HepG2 (cell line): ENCODE data around the gene QPCT. TPM values are rescaled to one million over a fixed set of nuclear protein-coding genes. Genes with fewer than 3 reads are reported as not detected.

Experiments
- ATAC-seq: fragments of 200-7000 bp; cut with Tn5 transposase; 3 replicates; pipeline ENCODE4 v1.9.1; 2020; ENCODE audit warnings: mild to moderate bottlenecking, moderate library complexity
- BruUV-seq: library from RNA; stranded (reverse); fragments of 400-500 nt; replicated peaks from 2 replicates; lab custom pipeline; 2021; lab: Mats Ljungman, UMichigan
- CTCF ChIA-PET: fragments of 300-600 bp; formaldehyde crosslinking; extraction: SDS; loops from one replicate; lab custom pipeline; 2021; ENCODE audit warnings: low total read pairs, inconsistent platforms, low intra/inter-chr PET ratio; lab: Yijun Ruan, JAX
- POLR2A ChIA-PET: fragments of 350-600 bp; sonication (Branson Sonifier 250); formaldehyde crosslinking; loops from one replicate; lab custom pipeline; 2020; ENCODE audit warnings: antibody characterized with exemption, inconsistent platforms; lab: Yijun Ruan, JAX
- DNase-seq: peaks from one replicate; pipeline ENCODE4 v3.0.0-alpha.2; 2015; ENCODE audit warnings: low spot score
- FAIRE-seq: peaks from 3 replicates; lab custom pipeline; 2011; peaks lifted over from hg19 to GRCh38; lab: Jason Lieb, UNC
- H2AFZ ChIP-seq: one replicate; pipeline ENCODE4 v1.6.1; 2011; ENCODE audit warnings: low read length, inconsistent platforms
- H3K27ac ChIP-seq: fragments of 300-600 bp; 3 replicates; pipeline ENCODE4 v1.8.0; 2011; ENCODE audit warnings: mixed run types, mild to moderate bottlenecking, mixed read lengths, low read length, inconsistent platforms; ENCODE audit not compliant: insufficient read depth; ENCODE audit errors: extremely low read length
- H3K27me3 ChIP-seq, 2 experiments: fragments of 200-600 bp in 1 of 2; 2 replicates in 1 of 2; 3 replicates in 1 of 2; pipeline versions ENCODE4 v1.6.0 to v1.8.0; 2011; ENCODE audit warnings: low read length in 2 of 2, mild to moderate bottlenecking in 2 of 2, moderate library complexity in 2 of 2, inconsistent platforms in 1 of 2; ENCODE audit not compliant: insufficient read depth in 2 of 2, control insufficient read depth in 1 of 2
- H3K36me3 ChIP-seq, 2 experiments: fragments of 200-600 bp in 1 of 2; replicated peaks in 1 of 2; 2 replicates in 1 of 2; 3 replicates in 1 of 2; pipeline versions ENCODE4 v1.5.1 to v1.8.0; 2011; ENCODE audit warnings: low read length in 2 of 2, inconsistent platforms in 1 of 2; ENCODE audit not compliant: insufficient read depth in 2 of 2, control insufficient read depth in 1 of 2
- H3K4me1 ChIP-seq: 2 replicates; pipeline ENCODE4 v1.5.1; 2012; ENCODE audit warnings: low read length, inconsistent platforms; ENCODE audit not compliant: insufficient read depth
- H3K4me2 ChIP-seq: 2 replicates; pipeline ENCODE4 v1.6.0; 2011; ENCODE audit warnings: low read depth, low read length, inconsistent platforms
- H3K4me3 ChIP-seq, 3 experiments: fragments of 200-600 bp in 1 of 3; sonication (generic), shearing (Covaris generic) in 1 of 3; replicated peaks in 1 of 3; 2 replicates each; pipeline ENCODE4 v1.5.1; 2011 to 2016; ENCODE audit warnings: low read length in 3 of 3, inconsistent platforms in 2 of 3, low read depth in 2 of 3, mild to moderate bottlenecking in 2 of 3, control low read depth in 1 of 3, mixed read lengths in 1 of 3; ENCODE audit not compliant: insufficient read depth in 1 of 3
- H3K79me2 ChIP-seq: one replicate; pipeline ENCODE4 v1.6.1; 2011; ENCODE audit warnings: low read length, inconsistent platforms; ENCODE audit not compliant: insufficient read depth
- H3K9ac ChIP-seq: 2 replicates; pipeline ENCODE4 v1.6.0; 2011; ENCODE audit warnings: mild to moderate bottlenecking, low read depth, low read length, inconsistent platforms; ENCODE audit not compliant: insufficient read depth
- H3K9me3 ChIP-seq: 2 replicates; pipeline ENCODE4 v1.5.1; 2012; ENCODE audit warnings: mild to moderate bottlenecking, low read length
- H4K20me1 ChIP-seq: 2 replicates; pipeline ENCODE4 v1.6.0; 2011; ENCODE audit warnings: inconsistent platforms, mild to moderate bottlenecking, low read length, moderate library complexity; ENCODE audit not compliant: insufficient read depth
- AGO1 ChIP-seq: fragments of 200-400 bp; formaldehyde crosslinking; IDR thresholded peaks from 2 replicates; pipeline ENCODE4 v1.6.1; 2017; ENCODE audit warnings: mild to moderate bottlenecking, low read depth, low read length, moderate library complexity; ENCODE audit not compliant: poor library complexity, severe bottlenecking
- CEBPG ChIP-seq: IDR thresholded peaks from 2 replicates; pipeline ENCODE4 v1.6.1; 2016
- KLF16 ChIP-seq, 2 experiments: sonication (generic) in 1 of 2; formaldehyde crosslinking in 1 of 2; IDR thresholded peaks; 2 replicates each; pipeline versions ENCODE4 v1.6.1 to v1.8.0; 2016 to 2023; ENCODE audit warnings: missing genetic modification reagents in 2 of 2, missing compliant biosample characterization in 1 of 2
- MAFF ChIP-seq: IDR thresholded peaks from 2 replicates; pipeline ENCODE4 v1.6.1; 2011; ENCODE audit warnings: low read depth, low read length, improper control_type of control experiment
- MAFK ChIP-seq, 2 experiments: IDR thresholded peaks in 1 of 2; conservative IDR thresholded peaks in 1 of 2; 2 replicates each; pipeline ENCODE4 v1.6.1; 2011; ENCODE audit warnings: improper control_type of control experiment in 2 of 2, low read length in 2 of 2
- NFE2L1 ChIP-seq: sonication (generic); formaldehyde crosslinking; IDR thresholded peaks from 2 replicates; pipeline ENCODE4 v1.4.0; 2020; ENCODE audit warnings: missing genetic modification reagents, mild to moderate bottlenecking, borderline replicate concordance
- NR1H2 ChIP-seq: sonication (generic); formaldehyde crosslinking; IDR thresholded peaks from 2 replicates; pipeline ENCODE4 v1.8.1; 2022; ENCODE audit warnings: low read depth, missing genetic modification reagents, borderline replicate concordance
- POLR2G ChIP-seq: fragments of 200-400 bp; formaldehyde crosslinking; IDR thresholded peaks from 2 replicates; pipeline ENCODE4 v1.6.1; 2018; ENCODE audit warnings: mild to moderate bottlenecking, low read depth, low read length, moderate library complexity
- ZNF274 ChIP-seq: sonication (generic); formaldehyde crosslinking; IDR thresholded peaks from 2 replicates; pipeline ENCODE4 v1.5.1; 2020; ENCODE audit warnings: mild to moderate bottlenecking, missing genetic modification reagents
- ZNF740 ChIP-seq: sonication (generic); formaldehyde crosslinking; IDR thresholded peaks from 2 replicates; pipeline ENCODE4 v1.4.0; 2020; ENCODE audit warnings: missing genetic modification reagents
- ZSCAN20 ChIP-seq: sonication (generic); formaldehyde crosslinking; IDR thresholded peaks from 2 replicates; pipeline ENCODE4 v1.4.0; 2020; ENCODE audit warnings: missing genetic modification reagents, mild to moderate bottlenecking, borderline replicate concordance
- WGBS: methylation state at CpG from one replicate; pipeline ENCODE4 v1.1.6; 2017; ENCODE audit warnings: low lambda C conversion rate; 5-methylcytosine and 5-hydroxymethylcytosine counted together
- in situ Hi-C: cut with HindIII; loops from 2 replicates; pipeline ENCODE4 v1.10.0; 2017; ENCODE audit warnings: low pct_unique_long_range_greater_than_20kb; ENCODE audit not compliant: extremely low pct_ligation_motif_present
- intact Hi-C: fragments of 100-400 bp; cut with micrococcal nuclease; formaldehyde crosslinking; loops from one replicate; pipeline ENCODE4 v1.10.0; 2022; ENCODE audit not compliant: unreplicated experiment
- polyA plus RNA-seq, 8 experiments: library from polyadenylated mRNA; depleted of rRNA in 3 of 8; stranded (reverse) in 7 of 8; unstranded in 1 of 8; fragments of >200 nt; fragmentation: Illumina TruSeq in 4 of 8; extraction: Trizol in 4 of 8; gene quantifications; 2 replicates each; pipeline versions ENCODE4 v1.2.1 to v1.2.3, GENCODE V29; 2011 to 2016; ENCODE audit warnings: low read depth in 4 of 8, missing spikeins in 1 of 8, mixed read lengths in 1 of 8; ENCODE audit not compliant: insufficient read depth in 1 of 8
- total RNA-seq, 5 experiments: library from RNA; depleted of rRNA; stranded (reverse); fragments of >200 nt; fragmentation: Illumina TruSeq; extraction: Trizol; gene quantifications; 2 replicates each; pipeline ENCODE4 v1.2.3, GENCODE V29; 2016; ENCODE audit warnings: low read depth in 1 of 5
- TF ChIP-seq, protein P1 (sequence below): sonication (generic); formaldehyde crosslinking; IDR thresholded peaks from 2 replicates; pipeline ENCODE4 v1.4.0; 2020; ENCODE audit warnings: mild to moderate bottlenecking, missing genetic modification reagents, borderline replicate concordance
- TF ChIP-seq, protein P2 (sequence below): sonication (generic); formaldehyde crosslinking; IDR thresholded peaks from 2 replicates; pipeline ENCODE4 v1.5.1; 2020; ENCODE audit warnings: missing genetic modification reagents, mild to moderate bottlenecking, borderline replicate concordance
- TF ChIP-seq, protein P3 (sequence below): sonication (generic); formaldehyde crosslinking; IDR thresholded peaks from 2 replicates; pipeline ENCODE4 v1.4.0; 2020; ENCODE audit warnings: mild to moderate bottlenecking, low read depth, missing genetic modification reagents
- TF ChIP-seq, protein P4 (sequence below): sonication (generic); formaldehyde crosslinking; IDR thresholded peaks from 2 replicates; pipeline ENCODE4 v1.5.1; 2020; ENCODE audit warnings: missing genetic modification reagents, mild to moderate bottlenecking, borderline replicate concordance

The QPCT gene
- total and polyA plus RNA-seq, 2 of the 13 experiments (the other 11 are each of a cell fraction or from before 2014, with no cell fraction given): 0.77 to 1.2 TPM

GRCh38 chr2:37398990-37399389, 54.6 kb downstream of the QPCT start:
- no peaks in the 10 kb centered on the region for H3K9me3 ChIP-seq
- DNase-seq (no peak), ATAC-seq (no peak), FAIRE-seq (no peak)
- no peak overlapping the region for H3K4me2 ChIP-seq
- H3K27ac ChIP-seq: no peak overlapping the region
- no peaks in the 10 kb centered on the region for H3K36me3 ChIP-seq
- intact Hi-C loops (loop anchor here (10.0 kb wide), 2 partner anchors 136 to 246 kb away; no protein-coding TSS in a partner anchor), in situ Hi-C loops (loop anchor here (5.0 kb wide), 2 partner anchors 433 to 478 kb away; no protein-coding TSS in a partner anchor)
- ChIA-PET CTCF (no interaction called here), POLR2A (no interaction called here)
- H3K79me2 ChIP-seq: no peaks in the 10 kb centered on the region
- WGBS: 5% methylated on average over 1 of the region's 1 CpG
- H3K4me1 ChIP-seq: no peaks in the 10 kb centered on the region
- no TSS peak for BruUV-seq
- H4K20me1 ChIP-seq: no peaks in the 10 kb centered on the region
- no peak overlapping the region for H3K4me3 ChIP-seq
- H3K27me3 ChIP-seq: no peaks in the 10 kb centered on the region
- no peak overlapping the region for H3K9ac ChIP-seq
- no peak overlapping the region for H2AFZ ChIP-seq
- TF ChIP-seq ZSCAN20 (CRISPR knock-in tag) (no peak), ZNF740 (CRISPR knock-in tag) (no peak), NR1H2 (CRISPR knock-in tag) (no peak), POLR2G (no peak), NFE2L1 (CRISPR knock-in tag) (no peak), AGO1 (no peak), MAFF (peak; percentile 47; the same call in 1 of the 2 replicates), ZNF274 (CRISPR knock-in tag) (no peak), CEBPG (CRISPR knock-in tag) (no peak), MAFK (conservative IDR thresholded peaks at IDR 0.05 in 1 of 2, IDR thresholded peaks at IDR 0.05 in 1 of 2; ENCODE audit: low read length in 2 of 2) (peak; percentile 49 to 61; a peak in 2 of 4 replicates), KLF16 (CRISPR knock-in tag; IDR thresholded peaks at IDR 0.05) (no peak)
- TF ChIP-seq, protein P1, sequence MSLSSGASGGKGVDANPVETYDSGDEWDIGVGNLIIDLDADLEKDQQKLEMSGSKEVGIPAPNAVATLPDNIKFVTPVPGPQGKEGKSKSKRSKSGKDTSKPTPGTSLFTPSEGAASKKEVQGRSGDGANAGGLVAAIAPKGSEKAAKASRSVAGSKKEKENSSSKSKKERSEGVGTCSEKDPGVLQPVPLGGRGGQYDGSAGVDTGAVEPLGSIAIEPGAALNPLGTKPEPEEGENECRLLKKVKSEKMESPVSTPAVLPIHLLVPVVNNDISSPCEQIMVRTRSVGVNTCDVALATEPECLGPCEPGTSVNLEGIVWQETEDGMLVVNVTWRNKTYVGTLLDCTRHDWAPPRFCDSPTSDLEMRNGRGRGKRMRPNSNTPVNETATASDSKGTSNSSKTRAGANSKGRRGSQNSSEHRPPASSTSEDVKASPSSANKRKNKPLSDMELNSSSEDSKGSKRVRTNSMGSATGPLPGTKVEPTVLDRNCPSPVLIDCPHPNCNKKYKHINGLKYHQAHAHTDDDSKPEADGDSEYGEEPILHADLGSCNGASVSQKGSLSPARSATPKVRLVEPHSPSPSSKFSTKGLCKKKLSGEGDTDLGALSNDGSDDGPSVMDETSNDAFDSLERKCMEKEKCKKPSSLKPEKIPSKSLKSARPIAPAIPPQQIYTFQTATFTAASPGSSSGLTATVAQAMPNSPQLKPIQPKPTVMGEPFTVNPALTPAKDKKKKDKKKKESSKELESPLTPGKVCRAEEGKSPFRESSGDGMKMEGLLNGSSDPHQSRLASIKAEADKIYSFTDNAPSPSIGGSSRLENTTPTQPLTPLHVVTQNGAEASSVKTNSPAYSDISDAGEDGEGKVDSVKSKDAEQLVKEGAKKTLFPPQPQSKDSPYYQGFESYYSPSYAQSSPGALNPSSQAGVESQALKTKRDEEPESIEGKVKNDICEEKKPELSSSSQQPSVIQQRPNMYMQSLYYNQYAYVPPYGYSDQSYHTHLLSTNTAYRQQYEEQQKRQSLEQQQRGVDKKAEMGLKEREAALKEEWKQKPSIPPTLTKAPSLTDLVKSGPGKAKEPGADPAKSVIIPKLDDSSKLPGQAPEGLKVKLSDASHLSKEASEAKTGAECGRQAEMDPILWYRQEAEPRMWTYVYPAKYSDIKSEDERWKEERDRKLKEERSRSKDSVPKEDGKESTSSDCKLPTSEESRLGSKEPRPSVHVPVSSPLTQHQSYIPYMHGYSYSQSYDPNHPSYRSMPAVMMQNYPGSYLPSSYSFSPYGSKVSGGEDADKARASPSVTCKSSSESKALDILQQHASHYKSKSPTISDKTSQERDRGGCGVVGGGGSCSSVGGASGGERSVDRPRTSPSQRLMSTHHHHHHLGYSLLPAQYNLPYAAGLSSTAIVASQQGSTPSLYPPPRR (CRISPR knock-in tag): no peak
- TF ChIP-seq, protein P2, sequence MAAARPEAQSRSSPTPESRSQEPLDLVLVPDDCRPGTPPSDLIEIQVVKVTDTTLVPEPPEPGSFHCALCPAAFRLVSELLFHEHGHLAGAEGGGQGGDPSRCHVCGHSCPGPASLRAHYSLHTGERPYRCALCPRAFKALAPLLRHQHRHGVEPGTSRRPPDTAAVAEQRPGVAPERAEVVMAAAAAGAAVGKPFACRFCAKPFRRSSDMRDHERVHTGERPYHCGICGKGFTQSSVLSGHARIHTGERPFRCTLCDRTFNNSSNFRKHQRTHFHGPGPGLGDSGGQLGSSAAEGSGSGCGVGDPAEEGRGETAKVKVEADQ (CRISPR knock-in tag): no peak
- TF ChIP-seq, protein P3, sequence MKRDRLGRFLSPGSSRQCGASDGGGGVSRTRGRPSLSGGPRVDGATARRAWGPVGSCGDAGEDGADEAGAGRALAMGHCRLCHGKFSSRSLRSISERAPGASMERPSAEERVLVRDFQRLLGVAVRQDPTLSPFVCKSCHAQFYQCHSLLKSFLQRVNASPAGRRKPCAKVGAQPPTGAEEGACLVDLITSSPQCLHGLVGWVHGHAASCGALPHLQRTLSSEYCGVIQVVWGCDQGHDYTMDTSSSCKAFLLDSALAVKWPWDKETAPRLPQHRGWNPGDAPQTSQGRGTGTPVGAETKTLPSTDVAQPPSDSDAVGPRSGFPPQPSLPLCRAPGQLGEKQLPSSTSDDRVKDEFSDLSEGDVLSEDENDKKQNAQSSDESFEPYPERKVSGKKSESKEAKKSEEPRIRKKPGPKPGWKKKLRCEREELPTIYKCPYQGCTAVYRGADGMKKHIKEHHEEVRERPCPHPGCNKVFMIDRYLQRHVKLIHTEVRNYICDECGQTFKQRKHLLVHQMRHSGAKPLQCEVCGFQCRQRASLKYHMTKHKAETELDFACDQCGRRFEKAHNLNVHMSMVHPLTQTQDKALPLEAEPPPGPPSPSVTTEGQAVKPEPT: no peak
- TF ChIP-seq, protein P4, sequence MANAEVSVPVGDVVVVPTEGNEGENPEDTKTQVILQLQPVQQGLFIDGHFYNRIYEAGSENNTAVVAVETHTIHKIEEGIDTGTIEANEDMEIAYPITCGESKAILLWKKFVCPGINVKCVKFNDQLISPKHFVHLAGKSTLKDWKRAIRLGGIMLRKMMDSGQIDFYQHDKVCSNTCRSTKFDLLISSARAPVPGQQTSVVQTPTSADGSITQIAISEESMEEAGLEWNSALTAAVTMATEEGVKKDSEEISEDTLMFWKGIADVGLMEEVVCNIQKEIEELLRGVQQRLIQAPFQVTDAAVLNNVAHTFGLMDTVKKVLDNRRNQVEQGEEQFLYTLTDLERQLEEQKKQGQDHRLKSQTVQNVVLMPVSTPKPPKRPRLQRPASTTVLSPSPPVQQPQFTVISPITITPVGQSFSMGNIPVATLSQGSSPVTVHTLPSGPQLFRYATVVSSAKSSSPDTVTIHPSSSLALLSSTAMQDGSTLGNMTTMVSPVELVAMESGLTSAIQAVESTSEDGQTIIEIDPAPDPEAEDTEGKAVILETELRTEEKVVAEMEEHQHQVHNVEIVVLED (CRISPR knock-in tag): no peak
